ENCODE data around the gene ADH5.
"Not testable (repeated sequence)": the region's sequence is repeated elsewhere in the genome, so short reads cannot be mapped to it uniquely, and the experiment has no call there.

Gene ADH5

GRCh38 chr4:99088481-99089365 is at the start of gene ADH5:
Gene ADH5 (minus strand): TSS chr4:99088788. CDS start chr4:99088700, 88 bp downstream.
- FAIRE-seq: no peak

GRCh38 chr4:99136329-99136728 is 47.7 kb upstream of the ADH5 start:
- FAIRE-seq: no peak

GRCh38 chr4:99135541-99136162 is 47.1 kb upstream of the ADH5 start:
- no peak for FAIRE-seq

- no peak for FAIRE-seq
Measured at GRCh38 chr4:99134586-99134985, 46.0 kb upstream of the ADH5 start.

GRCh38 chr4:99131378-99131777 is 42.8 kb upstream of the ADH5 start:
- FAIRE-seq: no peak

- FAIRE-seq: no peak
Measured at GRCh38 chr4:99126376-99126775, 37.8 kb upstream of the ADH5 start.

GRCh38 chr4:99121008-99121407 is 32.4 kb upstream of the ADH5 start:
- no peak for FAIRE-seq

GRCh38 chr4:99120501-99120900 is 31.9 kb upstream of the ADH5 start:
- FAIRE-seq: no peak

GRCh38 chr4:99117876-99118693 is 29.5 kb upstream of the ADH5 start:
- peak; percentile 98 for FAIRE-seq

- FAIRE-seq: not testable (repeated sequence)
Measured at GRCh38 chr4:99117122-99117841, 28.7 kb upstream of the ADH5 start.

GRCh38 chr4:99109286-99109685 is 20.7 kb upstream of the ADH5 start:
- not testable (repeated sequence) for FAIRE-seq

- no peak for FAIRE-seq
Measured at GRCh38 chr4:99104153-99104552, 15.6 kb upstream of the ADH5 start.

GRCh38 chr4:99103166-99103565 is 14.6 kb upstream of the ADH5 start:
- FAIRE-seq: no peak

GRCh38 chr4:99102634-99103033 is 14.0 kb upstream of the ADH5 start:
- no peak for FAIRE-seq

- FAIRE-seq: no peak
Measured at GRCh38 chr4:99100876-99101275, 12.3 kb upstream of the ADH5 start.

- FAIRE-seq: not testable (repeated sequence)
Measured at GRCh38 chr4:99099814-99100213, 11.2 kb upstream of the ADH5 start.

GRCh38 chr4:99099311-99099710 is 10.7 kb upstream of the ADH5 start:
- FAIRE-seq: no peak

- FAIRE-seq: not testable (repeated sequence)
Measured at GRCh38 chr4:99091841-99092240, 3.3 kb upstream of the ADH5 start.

- FAIRE-seq: no peak
Measured at GRCh38 chr4:99091216-99091575, 2.6 kb upstream of the ADH5 start.

- no peak for FAIRE-seq
Measured at GRCh38 chr4:99090481-99091215, 2.1 kb upstream of the ADH5 start.

GRCh38 chr4:99088023-99088449 is 552 bp downstream of the ADH5 start:
- FAIRE-seq: no peak

GRCh38 chr4:99084595-99084994 is 4.0 kb downstream of the ADH5 start:
- FAIRE-seq: no peak
